Esophagus muscularis mucosa (tissue), 4 donors: ENCODE data around the gene CYP27B1. TPM values are rescaled to one million over a fixed set of nuclear protein-coding genes. Genes with fewer than 3 reads are reported as not detected.

Experiments used
- DNase-seq: peaks from one replicate; pipeline ENCODE4 v3.0.0-alpha.2; 2017; ENCODE audit errors: extremely low spot score
- H3K27ac ChIP-seq, 4 donors: fragments of 200-600 bp; sonication (generic); replicated peaks in 1 of 4; 1 replicate in 3 of 4; 2 replicates in 1 of 4; pipeline ENCODE4 v1.5.1; 2016 to 2019; ENCODE audit warnings: mild to moderate bottlenecking in 1 of 4
- H3K27me3 ChIP-seq, 4 donors: fragments of 200-600 bp; sonication (generic); one replicate each; pipeline versions ENCODE4 v1.5.1 to v1.6.0; 2016 to 2019
- H3K36me3 ChIP-seq, 4 donors: fragments of 200-600 bp; sonication (generic); one replicate each; pipeline ENCODE4 v1.5.1; 2016 to 2019
- H3K4me1 ChIP-seq, 4 donors: fragments of 200-600 bp; sonication (generic); one replicate each; pipeline ENCODE4 v1.5.1; 2016 to 2019
- H3K4me3 ChIP-seq, 4 donors: fragments of 200-600 bp; sonication (generic); 1 replicate in 2 of 4; 2 replicates in 2 of 4; pipeline ENCODE4 v1.5.1; 2016 to 2019; ENCODE audit warnings: mild to moderate bottlenecking in 4 of 4, moderate library complexity in 1 of 4
- H3K9me3 ChIP-seq, 4 donors: fragments of 200-600 bp; sonication (generic); 1 replicate in 3 of 4; 2 replicates in 1 of 4; pipeline ENCODE4 v1.5.1; 2016 to 2019
- CTCF ChIP-seq, 3 experiments: fragments of 200-600 bp in 2 of 3; fragments of 450-650 bp in 1 of 3; sonication (generic) in 2 of 3; IDR thresholded peaks; one replicate each; pipeline ENCODE4 v1.5.1; 2017 to 2019; ENCODE audit warnings: antibody characterized with exemption in 3 of 3, mild to moderate bottlenecking in 2 of 3, moderate library complexity in 1 of 3
- EP300 ChIP-seq: sonication (generic); formaldehyde crosslinking; IDR thresholded peaks from one replicate; pipeline ENCODE4 v1.6.1; 2017; ENCODE audit warnings: antibody characterized with exemption
- POLR2A ChIP-seq: fragments of 450-650 bp; IDR thresholded peaks from one replicate; pipeline ENCODE4 v1.6.1; 2017; ENCODE audit warnings: antibody characterized with exemption, moderate library complexity, mild to moderate bottlenecking, low read depth
- POLR2AphosphoS5 ChIP-seq, 2 donors: sonication (generic); formaldehyde crosslinking; IDR thresholded peaks; one replicate each; pipeline ENCODE4 v1.6.1; 2017; ENCODE audit warnings: antibody characterized with exemption in 2 of 2
- WGBS: methylation state at CpG from one replicate; pipeline ENCODE4 v1.1.5; 2018; 5-methylcytosine and 5-hydroxymethylcytosine counted together
- intact Hi-C: fragments of 100-400 bp; cut with DNase I; formaldehyde crosslinking; loops from one replicate; pipeline ENCODE4 v1.15.1; 2023
- total RNA-seq, 4 donors: library from RNA; depleted of rRNA; stranded (reverse); fragments of >200 nt; gene quantifications; one replicate each; pipeline versions ENCODE4 v1.1.0 to v1.2.1, GENCODE V29; 2016

Gene CYP27B1
- total RNA-seq, 4 donors from 2014 or later = 0.32 to 0.66 TPM; not detected in 2

- DNase-seq = no peak
- intact Hi-C loops = no loop called here
- WGBS = 92% methylated on average over 8 of the region's 14 CpGs
Measured at GRCh38 chr12:57813111-57813970, 46.5 kb upstream of the CYP27B1 start.

DNA sequence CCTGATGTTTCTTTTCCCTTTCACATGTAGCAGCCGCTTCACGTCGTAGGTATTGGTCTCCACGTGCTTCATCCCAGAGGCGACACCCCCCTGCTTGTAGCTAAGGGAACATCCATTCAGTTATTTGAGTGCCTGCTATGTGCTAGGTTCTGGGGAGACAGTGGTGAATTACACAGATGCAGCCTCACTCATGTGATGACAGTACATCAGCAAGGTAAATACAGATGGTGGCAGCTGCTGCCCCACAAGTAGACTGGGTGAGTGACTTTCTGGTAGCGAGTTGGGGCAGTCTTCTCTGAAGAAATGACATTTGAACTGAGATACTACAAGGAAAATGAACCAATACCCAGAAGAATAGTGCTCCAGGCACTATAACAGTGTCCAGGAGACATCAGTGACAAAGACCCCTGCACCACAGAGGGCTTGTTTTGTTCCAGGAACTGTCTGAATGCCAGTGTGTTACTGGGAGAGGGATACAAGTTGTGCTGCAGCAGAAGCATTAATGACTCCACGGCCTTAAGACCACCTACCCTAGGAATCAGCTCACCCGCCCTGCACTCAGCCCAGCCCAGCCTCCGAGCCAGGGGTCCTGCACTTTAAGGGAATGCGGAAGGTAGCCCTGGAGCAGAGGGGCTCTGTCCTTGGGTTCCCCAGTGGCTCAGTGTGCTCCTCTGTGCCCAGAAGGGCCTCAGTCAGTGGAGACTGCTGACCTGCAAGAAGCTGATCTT lies 44.3 kb upstream of the CYP27B1 start:
- intact Hi-C loops = no loop called here
- 93% methylated on average over 10 of the region's 10 CpGs for WGBS

More at GRCh38 chr12:57813111-57813970, 46.5 kb upstream of the CYP27B1 start:
- Histone ChIP-seq H3K36me3 (peaks cover 0 to 58% (median 48%) of the 10 kb centered on the region in 4 donors), H3K27me3 (no peaks in the 10 kb centered on the region), H3K4me1 (peaks cover 40 to 59% (median 49%) of the 10 kb centered on the region in 4 donors), H3K4me3 (no peak overlapping the region), H3K9me3 (no peaks in the 10 kb centered on the region), H3K27ac (no peak overlapping the region)
- TF ChIP-seq CTCF (IDR thresholded peaks at IDR 0.05) = no peak
- no peak for TF ChIP-seq POLR2A
- no peak for TF ChIP-seq EP300
- no peak for TF ChIP-seq POLR2AphosphoS5 (IDR thresholded peaks at IDR 0.05)

DNA sequence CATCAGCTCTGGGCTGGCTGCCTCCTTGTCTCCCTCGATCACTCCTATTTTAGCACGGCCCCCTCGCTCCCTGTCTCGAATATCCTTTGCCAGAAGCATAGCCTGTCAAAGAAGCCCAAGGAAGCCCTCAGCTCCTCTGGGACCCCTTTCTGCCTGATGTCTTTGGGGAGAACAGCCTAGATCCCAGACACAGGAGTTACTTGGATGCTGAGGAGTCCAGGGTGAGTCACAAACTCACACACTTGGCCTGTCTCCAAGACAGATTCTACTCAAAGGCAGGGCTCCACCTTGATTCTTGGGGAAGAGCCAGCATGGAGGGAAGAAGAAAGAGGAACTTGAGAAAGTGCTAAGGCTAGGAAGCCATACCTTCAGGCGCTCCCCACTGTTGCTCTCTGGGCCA lies 43.6 kb upstream of the CYP27B1 start:
- no peak for TF ChIP-seq POLR2A
- TF ChIP-seq CTCF (IDR thresholded peaks at IDR 0.05) = no peak
- no peak for TF ChIP-seq EP300
- no peak for TF ChIP-seq POLR2AphosphoS5 (IDR thresholded peaks at IDR 0.05)
- Histone ChIP-seq H3K4me1 (peaks cover 11 to 30% (median 20%) of the 10 kb centered on the region in 4 donors), H3K27me3 (no peaks in the 10 kb centered on the region), H3K4me3 (no peak overlapping the region), H3K27ac (no peak overlapping the region), H3K9me3 (no peaks in the 10 kb centered on the region), H3K36me3 (peaks cover 6 to 81% (median 76%) of the 10 kb centered on the region in 4 donors)
- intact Hi-C loops = no loop called here
- WGBS = 89% methylated on average over 5 of the region's 5 CpGs
- no peak for DNase-seq

More for the DNA sequence above, 44.3 kb upstream of the CYP27B1 start:
- TF ChIP-seq CTCF (IDR thresholded peaks at IDR 0.05) = no peak
- TF ChIP-seq POLR2AphosphoS5 (IDR thresholded peaks at IDR 0.05) = no peak
- TF ChIP-seq POLR2A = no peak
- no peak for TF ChIP-seq EP300
- Histone ChIP-seq H3K27me3 (no peaks in the 10 kb centered on the region), H3K4me3 (no peak overlapping the region), H3K27ac (no peak overlapping the region), H3K9me3 (no peaks in the 10 kb centered on the region), H3K36me3 (peaks cover 6 to 80% (median 68%) of the 10 kb centered on the region in 4 donors), H3K4me1 (peaks cover 18 to 38% (median 28%) of the 10 kb centered on the region in 4 donors)
- no peak for DNase-seq

- H3K27me3 ChIP-seq = no peaks in the 10 kb centered on the region
- intact Hi-C loops = no loop called here
- no peak overlapping the region for H3K27ac ChIP-seq
- H3K36me3 ChIP-seq = peaks cover 6 to 92% (median 84%) of the 10 kb centered on the region in 4 donors
- no peak for DNase-seq
- no peaks in the 10 kb centered on the region for H3K9me3 ChIP-seq
- WGBS = 95% methylated on average over 3 of the region's 3 CpGs
- no peak overlapping the region for H3K4me3 ChIP-seq
- no peak for TF ChIP-seq POLR2AphosphoS5 (IDR thresholded peaks at IDR 0.05)
- H3K4me1 ChIP-seq = peaks cover under 1 to 20% (median 12%) of the 10 kb centered on the region in 4 donors
Measured at GRCh38 chr12:57809425-57809824, 42.5 kb upstream of the CYP27B1 start.

DNA sequence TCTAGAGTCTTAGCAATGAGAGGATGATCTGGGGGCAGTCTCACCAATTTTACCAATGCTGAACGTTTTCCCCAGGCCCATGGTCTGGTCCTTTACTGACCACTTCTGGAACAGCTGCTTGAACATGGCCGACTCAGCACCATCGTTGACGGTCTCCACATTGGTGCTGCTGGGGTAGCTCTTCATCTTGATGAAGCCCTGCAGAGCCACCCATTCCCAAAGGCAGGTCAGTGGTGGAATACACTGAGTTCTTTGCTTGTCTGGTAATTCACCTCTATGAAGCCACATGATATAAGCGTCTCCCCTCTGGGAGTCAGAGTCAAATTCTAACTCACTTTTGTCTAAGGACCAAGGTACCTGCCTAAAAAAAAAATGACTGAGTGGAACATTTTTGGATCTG lies 41.5 kb upstream of the CYP27B1 start:
- Histone ChIP-seq H3K4me1 (peaks cover 3 to 14% (median 10%) of the 10 kb centered on the region in 4 donors), H3K9me3 (no peaks in the 10 kb centered on the region), H3K36me3 (peaks cover 6 to 97% (median 87%) of the 10 kb centered on the region in 4 donors), H3K27ac (no peak overlapping the region), H3K4me3 (no peak overlapping the region), H3K27me3 (no peaks in the 10 kb centered on the region)
- intact Hi-C loops = no loop called here
- 91% methylated on average over 5 of the region's 5 CpGs for WGBS
- no peak for DNase-seq
- TF ChIP-seq POLR2A = no peak
- TF ChIP-seq CTCF (IDR thresholded peaks at IDR 0.05) = no peak
- no peak for TF ChIP-seq POLR2AphosphoS5 (IDR thresholded peaks at IDR 0.05)
- TF ChIP-seq EP300 = no peak
